SU-DHL-6 (cell line): ENCODE results near the gene CHRNA4.

ENCODE experiments used
- EZH2phosphoT487 ChIP-seq: fragments of 200-600 bp; sonication (generic), shearing (Covaris generic); conservative IDR thresholded peaks from 2 replicates; pipeline ENCODE4 v1.6.1; 2018; ENCODE audit warnings: mild to moderate bottlenecking, antibody characterized with exemption, low read length, moderate library complexity, mixed read lengths
- TF ChIP-seq, protein P1 (sequence below): fragments of 200-600 bp; sonication (generic); IDR thresholded peaks from one replicate; pipeline ENCODE4 v1.5.1; 2017; ENCODE audit warnings: antibody characterized with exemption, mild to moderate bottlenecking, low read length, moderate library complexity; ENCODE audit not compliant: insufficient read depth, poor library complexity, severe bottlenecking

DNA sequence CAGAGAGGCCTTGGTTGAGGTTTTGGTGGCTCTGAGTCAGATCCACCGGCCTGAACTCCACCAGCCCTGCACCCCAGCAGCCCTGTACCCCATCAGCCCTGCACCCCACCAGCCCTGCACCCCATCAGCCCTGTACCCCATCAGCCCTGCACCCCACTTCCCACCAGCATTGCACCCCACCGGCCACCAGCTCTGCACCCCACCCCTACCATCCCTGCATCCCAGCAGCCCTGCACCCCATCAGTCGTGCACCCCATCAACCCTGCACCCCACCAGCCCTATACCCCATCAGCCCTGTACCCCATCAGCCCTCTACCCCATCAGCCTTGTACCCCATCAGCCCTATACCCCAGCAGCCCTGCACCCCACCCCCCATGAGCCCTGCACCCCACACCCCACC is 14.3 kb upstream of the CHRNA4 start:
- TF ChIP-seq, protein P1, sequence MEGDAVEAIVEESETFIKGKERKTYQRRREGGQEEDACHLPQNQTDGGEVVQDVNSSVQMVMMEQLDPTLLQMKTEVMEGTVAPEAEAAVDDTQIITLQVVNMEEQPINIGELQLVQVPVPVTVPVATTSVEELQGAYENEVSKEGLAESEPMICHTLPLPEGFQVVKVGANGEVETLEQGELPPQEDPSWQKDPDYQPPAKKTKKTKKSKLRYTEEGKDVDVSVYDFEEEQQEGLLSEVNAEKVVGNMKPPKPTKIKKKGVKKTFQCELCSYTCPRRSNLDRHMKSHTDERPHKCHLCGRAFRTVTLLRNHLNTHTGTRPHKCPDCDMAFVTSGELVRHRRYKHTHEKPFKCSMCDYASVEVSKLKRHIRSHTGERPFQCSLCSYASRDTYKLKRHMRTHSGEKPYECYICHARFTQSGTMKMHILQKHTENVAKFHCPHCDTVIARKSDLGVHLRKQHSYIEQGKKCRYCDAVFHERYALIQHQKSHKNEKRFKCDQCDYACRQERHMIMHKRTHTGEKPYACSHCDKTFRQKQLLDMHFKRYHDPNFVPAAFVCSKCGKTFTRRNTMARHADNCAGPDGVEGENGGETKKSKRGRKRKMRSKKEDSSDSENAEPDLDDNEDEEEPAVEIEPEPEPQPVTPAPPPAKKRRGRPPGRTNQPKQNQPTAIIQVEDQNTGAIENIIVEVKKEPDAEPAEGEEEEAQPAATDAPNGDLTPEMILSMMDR, result no peak
- no peak for TF ChIP-seq EZH2phosphoT487
